MM.1S (cell line): ENCODE results near the gene OXSR1.

Source experiments
- DNase-seq: peaks from one replicate; pipeline ENCODE4 v3.0.0-alpha.2; 2015
- H2AFZ ChIP-seq: fragments of 300-600 bp; sonication (generic); 2 replicates; pipeline ENCODE4 v1.6.0; 2016; ENCODE audit warnings: antibody characterized with exemption, low read length
- H3F3A ChIP-seq: fragments of 300-600 bp; sonication (generic); 2 replicates; pipeline ENCODE4 v1.6.1; 2016; ENCODE audit warnings: mild to moderate bottlenecking, antibody characterized with exemption, low read length, moderate library complexity, mixed read lengths; ENCODE audit not compliant: insufficient read depth
- H3K27ac ChIP-seq: fragments of 300-600 bp; sonication (generic); 2 replicates; pipeline ENCODE4 v1.5.1; 2016; ENCODE audit warnings: mild to moderate bottlenecking, low read length
- H3K27me3 ChIP-seq: fragments of 300-600 bp; sonication (generic); replicated peaks from 2 replicates; pipeline ENCODE4 v1.6.0; 2016; ENCODE audit warnings: low read length; ENCODE audit not compliant: insufficient read depth
- H3K36me3 ChIP-seq: fragments of 300-600 bp; sonication (generic); replicated peaks from 2 replicates; pipeline ENCODE4 v1.6.1; 2016; ENCODE audit warnings: mild to moderate bottlenecking, low read length, mixed read lengths; ENCODE audit not compliant: insufficient read depth
- H3K4me1 ChIP-seq: fragments of 300-600 bp; sonication (generic); 2 replicates; pipeline ENCODE4 v1.6.1; 2016; ENCODE audit warnings: low read length, mixed read lengths
- H3K4me2 ChIP-seq: fragments of 300-600 bp; sonication (generic); 2 replicates; pipeline ENCODE4 v1.6.0; 2016; ENCODE audit warnings: low read depth, low read length
- H3K4me3 ChIP-seq: fragments of 300-600 bp; sonication (generic); 2 replicates; pipeline ENCODE4 v1.5.1; 2016; ENCODE audit warnings: low read length, mixed read lengths
- H3K79me2 ChIP-seq: fragments of 300-600 bp; sonication (generic); 2 replicates; pipeline ENCODE4 v1.6.1; 2016; ENCODE audit warnings: mixed run types, low read length, mixed read lengths
- H3K9ac ChIP-seq: fragments of 300-600 bp; sonication (generic); 2 replicates; pipeline ENCODE4 v1.6.1; 2016; ENCODE audit warnings: low read length, mixed read lengths
- H3K9me2 ChIP-seq: fragments of 300-600 bp; sonication (generic); replicated peaks from 2 replicates; pipeline ENCODE4 v1.6.1; 2016; ENCODE audit warnings: mild to moderate bottlenecking, low read length, mixed read lengths; ENCODE audit not compliant: insufficient read depth
- H3K9me3 ChIP-seq: fragments of 300-600 bp; sonication (generic); replicated peaks from 2 replicates; pipeline ENCODE4 v1.6.1; 2016; ENCODE audit warnings: mild to moderate bottlenecking, low read length, mixed read lengths; ENCODE audit not compliant: insufficient read depth
- H4K20me1 ChIP-seq: fragments of 300-600 bp; sonication (generic); 2 replicates; pipeline ENCODE4 v1.6.1; 2016; ENCODE audit warnings: mild to moderate bottlenecking, low read length, moderate library complexity, mixed read lengths; ENCODE audit not compliant: insufficient read depth
- EZH2 ChIP-seq: fragments of 300-600 bp; sonication (generic); optimal IDR thresholded peaks from 2 replicates; pipeline ENCODE3; 2017; ENCODE audit warnings: low read depth, mild to moderate bottlenecking, antibody characterized with exemption, low read length, mixed read lengths
- EZH2phosphoT487 ChIP-seq: fragments of 300-600 bp; sonication (generic); IDR thresholded peaks from 2 replicates; pipeline ENCODE4 v1.6.1; 2018; ENCODE audit warnings: antibody characterized with exemption, low read length
- TF ChIP-seq, protein P1 (sequence below): fragments of 300-600 bp; sonication (generic); IDR thresholded peaks from 2 replicates; pipeline ENCODE4 v1.5.1; 2016; ENCODE audit warnings: antibody characterized with exemption, low read length, mixed read lengths

Gene OXSR1

DNA sequence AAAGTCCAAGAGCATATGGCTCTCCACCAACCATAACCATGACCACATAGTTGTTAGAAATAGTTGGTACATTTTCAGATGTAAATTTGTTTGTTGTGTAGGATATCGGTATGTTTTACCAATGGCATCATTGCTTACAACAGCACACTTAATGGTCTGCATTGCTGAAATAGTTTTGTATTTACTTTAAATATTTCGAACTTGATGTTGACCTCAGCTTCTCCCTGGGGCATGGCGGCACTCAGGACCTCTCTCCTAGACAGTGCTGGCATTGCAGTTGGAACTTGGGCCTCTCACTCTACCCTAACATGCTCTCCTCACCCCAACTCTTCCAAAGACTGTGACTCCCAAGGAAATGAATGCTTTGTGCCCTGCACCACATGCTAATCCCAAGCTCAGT lies 105.3 kb downstream of the OXSR1 start:
- Histone ChIP-seq H3K79me2 (no peaks in the 10 kb centered on the region), H3F3A (no peaks in the 10 kb centered on the region), H3K9me3 (no peaks in the 10 kb centered on the region), H2AFZ (no peak overlapping the region), H4K20me1 (no peaks in the 10 kb centered on the region), H3K9ac (no peak overlapping the region), H3K4me2 (no peak overlapping the region), H3K27me3 (no peaks in the 10 kb centered on the region), H3K4me3 (no peak overlapping the region), H3K9me2 (no peaks in the 10 kb centered on the region), H3K4me1 (no peaks in the 10 kb centered on the region), H3K27ac (no peak overlapping the region), H3K36me3 (no peaks in the 10 kb centered on the region)
- TF ChIP-seq, protein P1, sequence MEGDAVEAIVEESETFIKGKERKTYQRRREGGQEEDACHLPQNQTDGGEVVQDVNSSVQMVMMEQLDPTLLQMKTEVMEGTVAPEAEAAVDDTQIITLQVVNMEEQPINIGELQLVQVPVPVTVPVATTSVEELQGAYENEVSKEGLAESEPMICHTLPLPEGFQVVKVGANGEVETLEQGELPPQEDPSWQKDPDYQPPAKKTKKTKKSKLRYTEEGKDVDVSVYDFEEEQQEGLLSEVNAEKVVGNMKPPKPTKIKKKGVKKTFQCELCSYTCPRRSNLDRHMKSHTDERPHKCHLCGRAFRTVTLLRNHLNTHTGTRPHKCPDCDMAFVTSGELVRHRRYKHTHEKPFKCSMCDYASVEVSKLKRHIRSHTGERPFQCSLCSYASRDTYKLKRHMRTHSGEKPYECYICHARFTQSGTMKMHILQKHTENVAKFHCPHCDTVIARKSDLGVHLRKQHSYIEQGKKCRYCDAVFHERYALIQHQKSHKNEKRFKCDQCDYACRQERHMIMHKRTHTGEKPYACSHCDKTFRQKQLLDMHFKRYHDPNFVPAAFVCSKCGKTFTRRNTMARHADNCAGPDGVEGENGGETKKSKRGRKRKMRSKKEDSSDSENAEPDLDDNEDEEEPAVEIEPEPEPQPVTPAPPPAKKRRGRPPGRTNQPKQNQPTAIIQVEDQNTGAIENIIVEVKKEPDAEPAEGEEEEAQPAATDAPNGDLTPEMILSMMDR: no peak
- TF ChIP-seq EZH2: no peak
- DNase-seq: no peak

DNA sequence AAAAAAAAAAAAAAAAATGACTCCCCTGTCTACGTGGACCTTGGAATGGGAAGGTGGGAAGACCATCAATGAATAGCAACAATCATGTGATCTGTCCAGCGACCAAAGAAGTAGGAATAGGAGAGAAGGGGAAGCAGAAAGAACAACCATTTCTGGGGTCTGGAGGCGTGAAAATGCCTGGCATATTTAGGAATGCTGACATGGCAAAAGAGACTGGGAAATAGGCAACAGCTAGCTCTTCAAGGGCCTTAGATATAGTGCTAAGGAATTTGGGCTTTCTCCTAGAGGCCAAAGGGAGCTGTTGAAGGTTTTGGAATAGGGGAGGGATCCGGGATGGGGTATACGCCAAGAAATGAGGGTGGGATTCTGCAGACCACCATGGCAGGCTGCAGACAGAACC lies 106.2 kb downstream of the OXSR1 start:
- no peaks in the 10 kb centered on the region for H3K36me3 ChIP-seq
- H3K4me2 ChIP-seq: no peak overlapping the region
- TF ChIP-seq, protein P1: no peak
- TF ChIP-seq EZH2phosphoT487: no peak
- H3K4me1 ChIP-seq: no peaks in the 10 kb centered on the region
- no peak overlapping the region for H3K27ac ChIP-seq
- no peaks in the 10 kb centered on the region for H3K9me2 ChIP-seq
- no peaks in the 10 kb centered on the region for H3F3A ChIP-seq
- no peak overlapping the region for H3K9ac ChIP-seq
- no peak overlapping the region for H2AFZ ChIP-seq
- no peak overlapping the region for H3K4me3 ChIP-seq
- no peaks in the 10 kb centered on the region for H4K20me1 ChIP-seq
- no peaks in the 10 kb centered on the region for H3K79me2 ChIP-seq
- no peaks in the 10 kb centered on the region for H3K9me3 ChIP-seq
- DNase-seq: no peak
- H3K27me3 ChIP-seq: no peaks in the 10 kb centered on the region

DNA sequence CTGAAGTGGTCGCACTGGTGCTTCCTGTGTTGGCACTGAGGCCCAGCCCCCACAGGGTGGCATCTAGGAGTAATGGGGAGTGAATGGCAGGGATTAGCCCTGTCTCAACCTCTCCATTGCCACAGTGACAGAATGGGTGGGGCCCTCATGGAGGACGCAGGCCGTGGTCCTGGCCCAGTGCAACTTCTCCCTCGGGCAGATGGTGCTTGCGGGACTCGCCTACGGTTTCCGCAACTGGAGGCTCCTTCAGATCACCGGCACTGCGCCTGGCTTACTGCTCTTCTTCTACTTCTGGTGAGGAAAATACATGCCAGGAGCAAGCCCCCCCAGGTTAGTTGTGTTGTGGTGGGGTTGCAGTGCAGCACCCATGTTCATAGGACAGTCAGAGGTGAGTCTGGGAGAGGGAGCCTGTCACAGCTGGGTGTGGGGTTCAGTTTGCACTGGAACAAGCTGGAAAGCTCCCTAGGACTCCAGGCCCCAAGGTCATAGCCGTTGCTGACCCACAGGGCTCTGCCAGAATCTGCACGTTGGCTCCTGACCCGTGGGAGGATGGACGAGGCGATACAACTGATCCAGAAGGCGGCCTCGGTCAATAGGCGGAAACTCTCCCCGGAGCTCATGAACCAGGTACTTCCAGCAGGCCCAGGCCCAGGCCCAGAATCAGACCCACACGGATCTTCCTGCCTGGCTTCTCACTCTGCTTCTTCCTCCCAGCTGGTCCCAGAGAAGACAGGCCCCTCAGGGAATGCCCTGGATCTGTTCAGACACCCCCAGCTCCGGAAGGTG lies 109.7 kb downstream of the OXSR1 start:
- H3F3A ChIP-seq: no peaks in the 10 kb centered on the region
- no peak overlapping the region for H3K4me3 ChIP-seq
- H3K4me1 ChIP-seq: peaks cover 6% of the 10 kb centered on the region
- H3K9me3 ChIP-seq: no peaks in the 10 kb centered on the region
- DNase-seq: no peak
- H3K79me2 ChIP-seq: no peaks in the 10 kb centered on the region
- H3K9ac ChIP-seq: no peak overlapping the region
- H3K27me3 ChIP-seq: no peaks in the 10 kb centered on the region
- H3K9me2 ChIP-seq: no peaks in the 10 kb centered on the region
- no peak for TF ChIP-seq EZH2phosphoT487
- no peak for TF ChIP-seq EZH2
- TF ChIP-seq, protein P1: no peak
- no peak overlapping the region for H3K4me2 ChIP-seq
- no peaks in the 10 kb centered on the region for H4K20me1 ChIP-seq
- no peak overlapping the region for H3K27ac ChIP-seq
- H3K36me3 ChIP-seq: no peaks in the 10 kb centered on the region
- H2AFZ ChIP-seq: no peak overlapping the region
